ENCODE results near the gene MAD1L1. TPM values are rescaled to one million over a fixed set of nuclear protein-coding genes. Genes with fewer than 3 reads are reported as not detected.

The MAD1L1 gene
- total RNA-seq, 1 donor from 2014 or later, result 16.2 TPM

- Histone ChIP-seq H3K9me3 (replicated peaks) (no peaks in the 10 kb centered on the region), H3K36me3 (peaks cover 6% of the 10 kb centered on the region), H3K4me1 (peaks cover 16% of the 10 kb centered on the region), H3K27ac (replicated peaks) (peak overlapping the region; percentile 62), H3K4me3 (no peak overlapping the region), H3K27me3 (ENCODE audit: low read depth) (no peaks in the 10 kb centered on the region)
- DNase-seq, result no peak
- no peak for TF ChIP-seq CTCF (IDR thresholded peaks at IDR 0.05; ENCODE audit: borderline replicate concordance)
- intact Hi-C loops (cut with micrococcal nuclease), result no loop called here
These were observed 17.1 kb upstream of the MAD1L1 start for GRCh38 chr7:2249744-2250323.

GRCh38 chr7:2248984-2249694 lies 16.4 kb upstream of the MAD1L1 start:
- intact Hi-C loops (cut with micrococcal nuclease), result no loop called here
- DNase-seq, result peak; percentile 57
- no peaks in the 10 kb centered on the region for H3K9me3 ChIP-seq (replicated peaks)
- H3K27ac ChIP-seq (replicated peaks), result peak overlapping the region; percentile 62
- no peaks in the 10 kb centered on the region for H3K36me3 ChIP-seq
- peaks cover 16% of the 10 kb centered on the region for H3K4me1 ChIP-seq
- no peaks in the 10 kb centered on the region for H3K27me3 ChIP-seq (ENCODE audit: low read depth)
- TF ChIP-seq CTCF (IDR thresholded peaks at IDR 0.05; ENCODE audit: borderline replicate concordance), result no peak
- H3K4me3 ChIP-seq, result no peak overlapping the region

- no peak overlapping the region for H3K27ac ChIP-seq (replicated peaks)
- no peaks in the 10 kb centered on the region for H3K9me3 ChIP-seq (replicated peaks)
- intact Hi-C loops (cut with micrococcal nuclease), result no loop called here
- TF ChIP-seq CTCF (IDR thresholded peaks at IDR 0.05; ENCODE audit: borderline replicate concordance), result peak; percentile 72
- H3K36me3 ChIP-seq, result no peaks in the 10 kb centered on the region
- no peaks in the 10 kb centered on the region for H3K27me3 ChIP-seq (ENCODE audit: low read depth)
- H3K4me3 ChIP-seq, result peak overlapping the region; percentile 30
- peaks cover 22% of the 10 kb centered on the region for H3K4me1 ChIP-seq
- DNase-seq, result no peak
These were observed 14.6 kb upstream of the MAD1L1 start for GRCh38 chr7:2247141-2247995.

- no peak overlapping the region for H3K4me3 ChIP-seq
- no peaks in the 10 kb centered on the region for H3K9me3 ChIP-seq (replicated peaks)
- peaks cover 35% of the 10 kb centered on the region for H3K4me1 ChIP-seq
- DNase-seq, result peak; percentile 51
- H3K27me3 ChIP-seq (ENCODE audit: low read depth), result no peaks in the 10 kb centered on the region
- no peaks in the 10 kb centered on the region for H3K36me3 ChIP-seq
- no peak overlapping the region for H3K27ac ChIP-seq (replicated peaks)
- no peak for TF ChIP-seq CTCF (IDR thresholded peaks at IDR 0.05; ENCODE audit: borderline replicate concordance)
- intact Hi-C loops (cut with micrococcal nuclease), result no loop called here
These were observed 13.3 kb upstream of the MAD1L1 start for GRCh38 chr7:2245883-2246675.

- TF ChIP-seq CTCF (IDR thresholded peaks at IDR 0.05; ENCODE audit: borderline replicate concordance), result no peak
- peaks cover 39% of the 10 kb centered on the region for H3K4me1 ChIP-seq
- no peak for DNase-seq
- intact Hi-C loops (cut with micrococcal nuclease), result no loop called here
- no peak overlapping the region for H3K4me3 ChIP-seq
- no peak overlapping the region for H3K27ac ChIP-seq (replicated peaks)
- H3K9me3 ChIP-seq (replicated peaks), result no peaks in the 10 kb centered on the region
- peaks cover under 1% of the 10 kb centered on the region for H3K36me3 ChIP-seq
- no peaks in the 10 kb centered on the region for H3K27me3 ChIP-seq (ENCODE audit: low read depth)
These were observed 11.8 kb upstream of the MAD1L1 start for GRCh38 chr7:2244404-2244995.

Measured in left ventricle myocardium inferior (tissue), 1 donor.